Ectodermal cell (in vitro differentiated cells): ENCODE data around the gene CYB5R2.

Experiments used
- H3K27ac ChIP-seq: 2 replicates; pipeline ENCODE4 v1.7.0; 2013; ENCODE audit warnings: mild to moderate bottlenecking, low read depth, low read length; ENCODE audit not compliant: insufficient read depth, poor library complexity, severe bottlenecking
- H3K27me3 ChIP-seq: 2 replicates; pipeline ENCODE4 v1.7.0; 2013; ENCODE audit warnings: mild to moderate bottlenecking, low read length; ENCODE audit not compliant: insufficient read depth, control insufficient read depth, poor library complexity, severe bottlenecking
- H3K36me3 ChIP-seq: one replicate; pipeline ENCODE4 v1.7.0; 2013; ENCODE audit warnings: low read length; ENCODE audit not compliant: control insufficient read depth, insufficient read depth
- H3K4me1 ChIP-seq: one replicate; pipeline ENCODE4 v1.7.0; 2013; ENCODE audit warnings: low read length; ENCODE audit not compliant: control insufficient read depth, insufficient read depth
- H3K4me3 ChIP-seq: 2 replicates; pipeline ENCODE4 v1.7.0; 2013; ENCODE audit warnings: low read depth, low read length, control low read depth; ENCODE audit not compliant: insufficient read depth
- H3K9me3 ChIP-seq: 2 replicates; pipeline ENCODE4 v1.7.0; 2013; ENCODE audit warnings: mild to moderate bottlenecking, low read length, moderate library complexity; ENCODE audit not compliant: control insufficient read depth
- WGBS, 2 experiments: methylation state at CpG; one replicate each; pipeline ENCODE4 v1.1.7; 2013; ENCODE audit warnings: missing lambda C conversion rate in 2 of 2; 5-methylcytosine and 5-hydroxymethylcytosine counted together

CYB5R2 gene

GRCh38 chr11:7621554-7621953 lies 51.7 kb downstream of the CYB5R2 start:
- Histone ChIP-seq H3K36me3 (no peaks in the 10 kb centered on the region), H3K4me3 (no peak overlapping the region), H3K27me3 (no peaks in the 10 kb centered on the region), H3K27ac (no peak overlapping the region), H3K9me3 (no peaks in the 10 kb centered on the region), H3K4me1 (no peaks in the 10 kb centered on the region)
- 17 to 22% methylated on average over 1 of the region's 1 CpG for WGBS, 2 experiments

- Histone ChIP-seq H3K27me3 (no peaks in the 10 kb centered on the region), H3K4me1 (no peaks in the 10 kb centered on the region), H3K4me3 (no peak overlapping the region), H3K9me3 (no peaks in the 10 kb centered on the region), H3K36me3 (no peaks in the 10 kb centered on the region), H3K27ac (no peak overlapping the region)
- WGBS, 2 experiments, result 75 to 81% methylated on average over 3 of the region's 3 CpGs
Measured at GRCh38 chr11:7621090-7621489, 52.2 kb downstream of the CYB5R2 start.

- H3K36me3 ChIP-seq, result no peaks in the 10 kb centered on the region
- no peaks in the 10 kb centered on the region for H3K9me3 ChIP-seq
- H3K27ac ChIP-seq, result no peak overlapping the region
- H3K27me3 ChIP-seq, result no peaks in the 10 kb centered on the region
- 95% methylated on average over 3 of the region's 3 CpGs for WGBS, 2 experiments
- no peak overlapping the region for H3K4me3 ChIP-seq
- H3K4me1 ChIP-seq, result no peaks in the 10 kb centered on the region
Measured at GRCh38 chr11:7619322-7619721, 54.0 kb downstream of the CYB5R2 start.

- H3K27ac ChIP-seq, result no peak overlapping the region
- H3K36me3 ChIP-seq, result no peaks in the 10 kb centered on the region
Measured at GRCh38 chr11:7617032-7617431, 56.3 kb downstream of the CYB5R2 start.

More at GRCh38 chr11:7617032-7617431, 56.3 kb downstream of the CYB5R2 start:
- Histone ChIP-seq H3K4me3 (no peak overlapping the region), H3K27me3 (no peaks in the 10 kb centered on the region), H3K9me3 (no peaks in the 10 kb centered on the region), H3K4me1 (peaks cover 6% of the 10 kb centered on the region)
- 93% methylated on average over 8 of the region's 8 CpGs for WGBS, 2 experiments
